HuH-7 (cell line): Measurements from ENCODE around the gene ATP4B.

Experiments used
- DNase-seq: peaks from one replicate; pipeline ENCODE4 v3.0.0; 2011; ENCODE audit warnings: low spot score

ATP4B gene

DNA sequence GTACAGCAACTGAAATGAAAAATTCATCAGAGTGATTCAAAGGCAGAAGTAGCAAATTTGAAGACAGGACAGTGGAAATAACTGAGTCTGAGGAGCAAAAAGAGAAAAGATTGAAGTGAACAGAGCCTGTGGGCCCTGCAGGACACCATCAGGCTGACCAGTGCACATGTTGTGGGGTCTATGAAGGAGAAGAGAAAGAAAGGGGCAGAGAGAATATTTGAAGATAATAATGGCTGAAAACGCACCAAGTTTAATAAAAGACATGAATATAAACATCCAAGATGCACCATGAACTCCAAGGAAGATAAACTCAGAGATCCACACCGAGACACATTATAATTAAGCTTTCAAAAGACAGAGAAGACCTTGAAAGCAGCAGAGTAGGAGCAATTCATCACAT is 15.4 kb downstream of the ATP4B start:
- no peak for DNase-seq

DNA sequence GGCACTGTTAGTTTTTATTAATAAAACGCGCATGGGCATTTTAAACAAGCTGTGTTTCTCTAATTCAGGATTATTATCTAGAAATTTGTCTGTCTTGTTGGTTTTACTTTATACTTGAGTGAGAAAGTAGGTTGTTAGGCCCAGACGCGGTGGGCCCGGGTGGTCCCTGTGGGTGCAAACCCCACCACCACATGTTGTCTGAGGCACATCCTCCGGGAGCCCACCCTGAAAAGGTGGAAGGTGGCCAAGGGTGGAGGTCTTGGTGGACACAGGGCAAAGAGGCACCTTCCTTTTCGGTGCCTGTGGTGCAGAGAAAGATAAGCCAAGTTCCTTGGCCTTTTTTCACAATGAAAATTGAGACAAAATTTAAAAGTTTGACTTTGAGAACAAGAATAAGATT is 16.6 kb downstream of the ATP4B start:
- no peak for DNase-seq

DNA sequence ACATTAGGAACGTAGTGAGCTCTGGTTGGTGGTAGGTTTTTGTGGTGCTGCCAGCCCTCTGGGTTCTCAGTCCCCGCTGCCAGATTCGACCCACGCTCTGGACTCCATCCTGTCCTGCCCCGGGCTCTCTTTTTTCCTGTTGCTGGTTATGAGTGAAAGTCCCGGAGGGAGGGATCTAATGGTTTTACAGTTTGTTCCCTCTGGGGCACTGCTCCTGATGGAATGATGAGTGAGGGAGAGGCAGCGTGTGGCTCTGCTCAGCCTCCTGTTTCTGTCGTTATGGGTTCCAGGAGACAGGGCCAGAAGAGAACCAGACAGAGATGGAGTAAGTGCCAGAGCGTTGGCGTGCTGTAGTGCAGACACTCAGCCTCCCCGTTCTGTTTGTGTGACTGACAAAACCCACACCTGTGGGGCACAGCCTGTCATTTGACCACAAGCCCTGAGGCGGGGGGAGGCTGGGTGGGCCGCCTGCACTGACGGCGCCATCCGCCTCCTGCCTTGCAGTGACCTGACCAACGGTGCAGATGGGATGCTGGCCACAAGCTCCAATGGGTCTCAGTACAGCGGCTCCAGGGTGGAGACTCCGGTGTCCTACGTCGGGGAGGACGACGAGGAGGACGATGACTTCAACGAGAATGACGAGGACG is 18.3 kb downstream of the ATP4B start:
- DNase-seq: no peak

- DNase-seq: no peak
Measured at GRCh38 chr13:113638806-113639205, 19.2 kb downstream of the ATP4B start.

- no peak for DNase-seq
Measured at GRCh38 chr13:113638173-113638746, 19.7 kb downstream of the ATP4B start.

- no peak for DNase-seq
Measured at GRCh38 chr13:113637262-113638160, 20.5 kb downstream of the ATP4B start.

GRCh38 chr13:113636266-113636963 is 21.6 kb downstream of the ATP4B start:
- no peak for DNase-seq

- DNase-seq: no peak
Measured at GRCh38 chr13:113635709-113636108, 22.3 kb downstream of the ATP4B start.

GRCh38 chr13:113635048-113635420 is 23.0 kb downstream of the ATP4B start:
- no peak for DNase-seq

GRCh38 chr13:113634279-113635047 is 23.5 kb downstream of the ATP4B start:
- no peak for DNase-seq

- no peak for DNase-seq
Measured at GRCh38 chr13:113633485-113633873, 24.5 kb downstream of the ATP4B start.

DNA sequence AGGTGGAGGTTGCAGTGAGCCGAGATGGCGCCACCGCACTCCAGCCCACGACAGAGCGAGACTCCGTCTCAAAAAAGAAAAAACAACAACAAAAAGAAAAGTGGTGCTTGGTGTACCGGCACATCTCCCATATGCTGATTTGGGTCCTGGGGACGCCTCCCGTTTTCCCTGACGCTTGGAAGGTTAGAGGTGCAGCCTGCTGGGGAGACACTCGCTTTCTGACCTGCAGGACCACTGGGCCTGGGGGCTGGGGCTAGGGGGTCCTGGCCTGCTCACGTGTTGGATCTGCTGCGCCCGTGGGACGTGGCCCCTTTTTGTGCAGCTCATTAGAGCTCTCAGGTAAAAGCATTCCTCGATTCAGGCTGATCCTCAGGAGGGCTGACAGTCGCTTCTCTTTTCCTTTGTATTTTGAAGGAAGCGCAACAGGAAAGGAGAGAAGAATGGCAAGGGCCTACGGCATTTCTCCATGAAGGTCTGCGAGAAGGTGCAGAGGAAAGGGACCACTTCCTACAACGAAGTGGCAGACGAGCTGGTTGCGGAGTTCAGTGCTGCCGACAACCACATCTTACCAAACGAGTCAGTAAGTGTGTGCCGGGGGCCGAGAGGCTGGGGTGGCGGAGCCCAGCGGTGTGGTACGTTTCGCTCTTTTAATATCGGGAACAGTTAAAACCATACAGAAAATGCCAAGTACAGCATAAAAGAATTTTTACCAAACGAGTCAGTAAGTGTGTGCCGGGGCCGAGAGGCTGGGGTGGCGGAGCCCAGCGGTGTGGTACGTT is 25.1 kb downstream of the ATP4B start:
- no peak for DNase-seq

DNA sequence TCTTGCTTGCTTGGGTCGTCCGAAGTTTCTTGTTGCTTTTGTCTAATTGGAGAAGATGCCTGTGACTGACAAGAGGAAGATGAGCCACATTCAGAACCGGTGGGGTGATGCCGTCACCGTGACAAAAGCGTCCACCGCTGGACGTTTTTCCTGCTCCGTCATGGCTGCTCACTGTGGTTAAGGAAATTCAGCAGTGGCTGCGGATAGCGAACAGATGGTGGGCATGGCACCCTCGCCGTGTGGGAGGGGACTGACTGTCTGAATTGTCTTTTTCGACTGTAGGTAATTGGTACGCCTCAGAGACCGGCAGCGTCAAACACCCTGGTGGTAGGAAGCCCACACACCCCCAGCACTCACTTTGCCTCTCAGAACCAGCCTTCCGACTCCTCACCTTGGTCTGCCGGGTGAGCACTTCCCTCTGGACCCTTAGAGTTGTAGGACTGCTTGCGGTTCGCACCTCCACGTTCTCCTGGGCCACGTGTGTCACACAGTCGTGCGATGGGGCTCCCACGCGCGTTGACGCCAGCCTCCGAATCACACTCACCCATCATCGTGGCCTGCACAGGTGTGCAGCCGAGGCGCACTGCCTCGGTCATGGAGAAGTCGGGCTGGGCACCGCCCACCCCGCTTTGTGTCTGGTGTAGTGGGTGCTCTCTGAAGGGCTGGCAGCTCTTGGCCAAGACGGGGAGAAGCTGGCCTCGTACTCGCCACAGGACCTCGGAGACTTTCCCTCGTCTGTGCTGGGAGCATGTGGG is 26.5 kb downstream of the ATP4B start:
- DNase-seq: no peak

GRCh38 chr13:113630804-113631203 is 27.2 kb downstream of the ATP4B start:
- no peak for DNase-seq

- DNase-seq: no peak
Measured at GRCh38 chr13:113630296-113630695, 27.7 kb downstream of the ATP4B start.

DNA sequence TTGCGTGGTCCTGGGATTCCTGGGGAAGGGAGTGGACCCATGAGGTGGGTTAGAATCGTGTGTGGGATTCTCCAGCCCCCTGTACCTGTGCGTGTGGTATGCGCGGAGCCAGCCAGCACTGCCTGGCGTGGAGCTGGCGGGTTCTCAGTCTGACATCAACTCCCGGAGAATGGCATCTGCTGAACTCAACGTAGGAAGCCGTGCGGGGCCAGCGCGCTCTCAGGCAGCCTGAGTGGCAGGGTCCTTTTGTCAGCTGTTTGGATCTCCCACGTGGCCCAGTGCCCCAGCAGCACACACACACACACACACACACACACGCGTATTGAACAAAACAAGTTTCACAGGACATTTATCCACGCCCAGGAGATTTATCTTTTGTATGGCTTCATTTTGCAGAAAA is 28.1 kb downstream of the ATP4B start:
- DNase-seq: no peak

DNA sequence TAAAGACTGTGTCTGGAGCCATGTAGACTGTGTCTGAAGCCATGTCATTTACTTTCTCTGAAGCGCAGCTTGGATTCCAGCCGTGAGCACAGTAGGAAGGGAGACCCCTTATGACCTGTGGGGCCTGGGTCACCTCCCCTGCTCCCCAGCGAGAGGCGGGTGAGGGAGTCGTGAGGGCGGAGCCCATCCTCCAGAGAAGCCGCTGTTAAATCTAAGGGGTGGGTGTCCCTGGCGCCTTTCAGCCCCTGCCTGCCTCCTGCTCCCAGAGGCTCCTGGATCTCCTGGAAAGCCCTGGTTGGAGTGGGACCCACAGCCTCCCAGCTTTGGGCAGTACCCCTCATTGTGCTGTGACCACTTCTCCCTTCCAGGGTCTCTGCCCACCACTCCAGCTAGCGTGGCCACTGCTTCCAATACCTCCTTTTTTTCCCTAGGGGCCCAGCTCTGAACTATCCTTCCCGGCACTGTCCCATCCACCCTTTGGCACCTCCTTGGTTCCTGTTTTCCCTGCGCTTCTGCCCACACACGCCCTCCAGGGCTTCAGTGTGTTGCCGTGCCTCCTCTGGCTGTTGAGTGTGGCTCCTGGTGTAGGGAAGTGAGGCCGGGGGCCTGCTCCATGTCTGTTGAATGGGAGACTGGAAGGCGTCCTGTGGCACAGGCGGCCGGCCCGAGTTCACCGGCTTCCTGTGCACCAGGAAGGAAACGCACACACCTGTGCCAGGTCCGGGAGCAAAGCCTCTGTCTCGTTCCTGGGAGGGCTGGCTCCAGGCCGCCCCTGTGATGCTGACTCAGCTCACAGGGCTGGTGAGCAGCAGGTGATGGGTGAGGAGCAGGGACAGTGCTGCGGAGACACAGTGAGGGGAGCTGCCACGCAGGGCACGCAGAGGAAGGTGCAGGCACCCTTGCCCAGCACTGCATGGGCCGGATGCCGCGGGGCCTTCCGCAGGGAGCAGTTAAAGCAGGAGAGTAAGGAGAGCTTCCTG is 29.4 kb downstream of the ATP4B start:
- DNase-seq: no peak

GRCh38 chr13:113627136-113627535 is 30.9 kb downstream of the ATP4B start:
- DNase-seq: no peak
